GM12878 (cell line): ENCODE data around the gene COLQ.

Source experiments
- ATF3 ChIP-seq: IDR thresholded peaks from 2 replicates; pipeline ENCODE4 v1.6.1; 2011; ENCODE audit warnings: low read depth, mild to moderate bottlenecking, low read length, moderate library complexity, borderline replicate concordance; ENCODE audit errors: extremely low read depth
- CBFB ChIP-seq: IDR thresholded peaks from 2 replicates; pipeline ENCODE4 v1.6.1; 2016; ENCODE audit warnings: antibody characterized with exemption, low read depth
- CTCF ChIP-seq, 3 experiments: IDR thresholded peaks in 2 of 3; conservative IDR thresholded peaks in 1 of 3; 2 replicates each; pipeline ENCODE4 v1.5.1; 2011; ENCODE audit warnings: low read depth in 3 of 3, low read length in 3 of 3, mild to moderate bottlenecking in 3 of 3, control low read depth in 2 of 3, moderate library complexity in 2 of 3, inconsistent platforms in 1 of 3, mixed read lengths in 1 of 3; ENCODE audit not compliant: control insufficient read depth in 2 of 3, insufficient read depth in 1 of 3; ENCODE audit errors: extremely low read depth in 1 of 3
- E2F8 ChIP-seq: fragments of 450-650 bp; IDR thresholded peaks from 2 replicates; pipeline ENCODE4 v1.6.1; 2018; ENCODE audit warnings: mild to moderate bottlenecking, low read depth, moderate library complexity; ENCODE audit not compliant: partially characterized antibody
- MEF2A ChIP-seq: IDR thresholded peaks from 2 replicates; pipeline ENCODE4 v1.6.1; 2011; ENCODE audit warnings: low read depth, mild to moderate bottlenecking, low read length, moderate library complexity; ENCODE audit not compliant: insufficient read depth
- NR2F1 ChIP-seq: fragments of 450-650 bp; conservative IDR thresholded peaks from 2 replicates; pipeline ENCODE4 v1.6.1; 2017; ENCODE audit warnings: mild to moderate bottlenecking
- PBX3 ChIP-seq: IDR thresholded peaks from 2 replicates; pipeline ENCODE4 v1.6.1; 2011; ENCODE audit warnings: mild to moderate bottlenecking, low read depth, low read length, moderate library complexity; ENCODE audit not compliant: insufficient replicate concordance
- SIN3A ChIP-seq: IDR thresholded peaks from 2 replicates; pipeline ENCODE4 v1.6.1; 2012; ENCODE audit warnings: low read depth, low read length, improper control_type of control experiment
- STAT3 ChIP-seq: IDR thresholded peaks from 2 replicates; pipeline ENCODE4 v1.6.1; 2011; ENCODE audit warnings: low read depth, low read length, improper control_type of control experiment
- YBX1 ChIP-seq: fragments of 450-650 bp; IDR thresholded peaks from 2 replicates; pipeline ENCODE4 v1.6.1; 2016; ENCODE audit warnings: antibody characterized with exemption
- ZNF274 ChIP-seq: IDR thresholded peaks from one replicate; pipeline ENCODE4 v1.8.0; 2011; ENCODE audit not compliant: insufficient read length, insufficient read depth

GRCh38 chr3:15495461-15496340 is 25.8 kb downstream of the COLQ start:
- no peak for TF ChIP-seq CTCF (IDR thresholded peaks at IDR 0.05 in 2 of 3, conservative IDR thresholded peaks at IDR 0.05 in 1 of 3; ENCODE audit: control insufficient read depth in 2 of 3, extremely low read depth in 1 of 3, insufficient read depth in 1 of 3, low read depth in 3 of 3, low read length in 3 of 3)
- no peak for TF ChIP-seq YBX1
- TF ChIP-seq E2F8, result no peak
- no peak for TF ChIP-seq CBFB
- no peak for TF ChIP-seq PBX3
- no peak for TF ChIP-seq STAT3
- TF ChIP-seq ZNF274, result no peak
- no peak for TF ChIP-seq NR2F1
- TF ChIP-seq SIN3A, result no peak
- TF ChIP-seq MEF2A, result no peak
- TF ChIP-seq ATF3, result no peak
